ENCODE results near the gene PPP1R16B.

DNA sequence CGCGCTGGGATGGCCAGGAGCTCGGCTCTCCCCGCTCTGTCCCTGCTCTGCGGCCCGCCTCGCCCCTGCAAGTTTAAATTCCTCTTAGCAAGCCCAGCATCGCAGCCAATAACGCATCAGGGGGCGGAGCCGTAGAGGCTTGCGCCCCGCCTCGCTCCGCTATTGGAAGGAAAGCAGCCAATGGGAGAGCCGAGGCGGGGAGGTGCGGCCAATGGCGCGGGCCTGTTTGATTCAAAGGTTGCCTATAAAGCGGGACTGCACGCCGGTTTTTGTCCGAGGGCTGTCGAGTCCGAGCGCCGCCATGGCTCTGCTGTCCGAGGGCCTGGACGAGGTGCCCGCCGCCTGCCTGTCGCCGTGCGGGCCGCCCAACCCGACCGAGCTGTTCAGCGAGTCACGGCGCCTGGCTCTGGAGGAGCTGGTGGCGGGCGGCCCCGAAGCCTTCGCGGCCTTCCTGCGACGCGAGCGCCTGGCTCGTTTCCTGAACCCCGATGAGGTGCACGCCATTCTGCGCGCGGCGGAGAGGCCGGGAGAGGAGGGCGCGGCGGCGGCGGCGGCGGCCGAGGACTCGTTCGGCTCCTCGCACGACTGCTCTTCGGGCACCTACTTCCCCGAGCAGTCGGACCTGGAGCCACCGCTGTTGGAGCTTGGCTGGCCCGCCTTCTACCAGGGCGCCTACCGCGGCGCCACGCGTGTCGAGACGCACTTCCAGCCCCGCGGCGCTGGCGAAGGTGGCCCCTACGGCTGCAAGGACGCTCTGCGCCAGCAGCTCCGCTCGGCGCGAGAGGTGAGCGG lies 120.8 kb downstream of the PPP1R16B start, which contains the start of gene FAM83D:
- TF ChIP-seq CTCF (IDR thresholded peaks at IDR 0.05; ENCODE audit: low read depth, low read length) (no peak), EZH2phosphoT487 (IDR thresholded peaks at IDR 0.05; ENCODE audit: low read depth) (no peak)
